Measurements from ENCODE around the gene MAPKAP1.

MAPKAP1 gene

DNA sequence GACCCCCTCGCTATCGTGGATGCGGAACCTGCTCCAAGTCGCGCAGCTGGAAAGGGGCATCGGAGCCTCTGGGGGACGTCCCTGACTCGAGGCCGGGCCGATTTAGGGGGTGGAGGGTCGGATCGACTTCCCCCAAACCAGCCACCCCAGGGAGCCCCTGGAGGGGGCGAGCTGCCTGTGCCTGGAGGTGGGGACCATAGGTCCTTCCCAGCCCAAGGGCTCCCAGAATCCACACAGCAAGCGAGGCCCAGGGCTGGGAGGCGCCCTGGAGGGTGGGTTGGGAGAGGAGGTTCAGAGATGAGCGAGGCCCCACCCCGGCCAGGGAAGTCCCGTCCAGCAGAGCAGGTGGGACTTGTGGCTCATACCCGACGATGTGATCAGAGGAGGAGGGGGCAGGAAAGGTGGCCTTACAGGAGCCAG lies 297.8 kb downstream of the MAPKAP1 start:
- TF ChIP-seq, protein P1, sequence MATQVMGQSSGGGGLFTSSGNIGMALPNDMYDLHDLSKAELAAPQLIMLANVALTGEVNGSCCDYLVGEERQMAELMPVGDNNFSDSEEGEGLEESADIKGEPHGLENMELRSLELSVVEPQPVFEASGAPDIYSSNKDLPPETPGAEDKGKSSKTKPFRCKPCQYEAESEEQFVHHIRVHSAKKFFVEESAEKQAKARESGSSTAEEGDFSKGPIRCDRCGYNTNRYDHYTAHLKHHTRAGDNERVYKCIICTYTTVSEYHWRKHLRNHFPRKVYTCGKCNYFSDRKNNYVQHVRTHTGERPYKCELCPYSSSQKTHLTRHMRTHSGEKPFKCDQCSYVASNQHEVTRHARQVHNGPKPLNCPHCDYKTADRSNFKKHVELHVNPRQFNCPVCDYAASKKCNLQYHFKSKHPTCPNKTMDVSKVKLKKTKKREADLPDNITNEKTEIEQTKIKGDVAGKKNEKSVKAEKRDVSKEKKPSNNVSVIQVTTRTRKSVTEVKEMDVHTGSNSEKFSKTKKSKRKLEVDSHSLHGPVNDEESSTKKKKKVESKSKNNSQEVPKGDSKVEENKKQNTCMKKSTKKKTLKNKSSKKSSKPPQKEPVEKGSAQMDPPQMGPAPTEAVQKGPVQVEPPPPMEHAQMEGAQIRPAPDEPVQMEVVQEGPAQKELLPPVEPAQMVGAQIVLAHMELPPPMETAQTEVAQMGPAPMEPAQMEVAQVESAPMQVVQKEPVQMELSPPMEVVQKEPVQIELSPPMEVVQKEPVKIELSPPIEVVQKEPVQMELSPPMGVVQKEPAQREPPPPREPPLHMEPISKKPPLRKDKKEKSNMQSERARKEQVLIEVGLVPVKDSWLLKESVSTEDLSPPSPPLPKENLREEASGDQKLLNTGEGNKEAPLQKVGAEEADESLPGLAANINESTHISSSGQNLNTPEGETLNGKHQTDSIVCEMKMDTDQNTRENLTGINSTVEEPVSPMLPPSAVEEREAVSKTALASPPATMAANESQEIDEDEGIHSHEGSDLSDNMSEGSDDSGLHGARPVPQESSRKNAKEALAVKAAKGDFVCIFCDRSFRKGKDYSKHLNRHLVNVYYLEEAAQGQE (IDR thresholded peaks at IDR 0.05; ENCODE audit: insufficient read depth in 1 of 2, low read depth in 2 of 2, low read length in 2 of 2), result no peak
- no peak for TF ChIP-seq FOXP2 (optimal IDR thresholded peaks at IDR 0.05; ENCODE audit: borderline replicate concordance, extremely low read depth, extremely low read length, insufficient read depth)
- no peak for TF ChIP-seq POLR2AphosphoS5 (IDR thresholded peaks at IDR 0.05; ENCODE audit: low read depth, low read length)
- TF ChIP-seq TAF1 (IDR thresholded peaks at IDR 0.05; ENCODE audit: borderline replicate concordance, insufficient read depth, low read length), result no peak
- TF ChIP-seq SIN3A (IDR thresholded peaks at IDR 0.05; ENCODE audit: borderline replicate concordance, insufficient read depth, low read length), result no peak

- no peak for TF ChIP-seq FOXP2 (optimal IDR thresholded peaks at IDR 0.05; ENCODE audit: borderline replicate concordance, extremely low read depth, extremely low read length, insufficient read depth)
- no peak for TF ChIP-seq POLR2AphosphoS5 (IDR thresholded peaks at IDR 0.05; ENCODE audit: low read depth, low read length)
Measured at GRCh38 chr9:125407974-125408900, 298.8 kb downstream of the MAPKAP1 start.

- TF ChIP-seq SIN3A (IDR thresholded peaks at IDR 0.05; ENCODE audit: borderline replicate concordance, insufficient read depth, low read length) (no peak), TAF1 (IDR thresholded peaks at IDR 0.05; ENCODE audit: borderline replicate concordance, insufficient read depth, low read length) (no peak), POLR2AphosphoS5 (IDR thresholded peaks at IDR 0.05; ENCODE audit: low read depth, low read length) (no peak), FOXP2 (optimal IDR thresholded peaks at IDR 0.05; ENCODE audit: borderline replicate concordance, extremely low read depth, extremely low read length, insufficient read depth) (no peak)
- TF ChIP-seq, protein P1 (IDR thresholded peaks at IDR 0.05; ENCODE audit: insufficient read depth in 1 of 2, low read depth in 2 of 2, low read length in 2 of 2), result no peak
Measured at GRCh38 chr9:125407432-125407973, 299.5 kb downstream of the MAPKAP1 start.

DNA sequence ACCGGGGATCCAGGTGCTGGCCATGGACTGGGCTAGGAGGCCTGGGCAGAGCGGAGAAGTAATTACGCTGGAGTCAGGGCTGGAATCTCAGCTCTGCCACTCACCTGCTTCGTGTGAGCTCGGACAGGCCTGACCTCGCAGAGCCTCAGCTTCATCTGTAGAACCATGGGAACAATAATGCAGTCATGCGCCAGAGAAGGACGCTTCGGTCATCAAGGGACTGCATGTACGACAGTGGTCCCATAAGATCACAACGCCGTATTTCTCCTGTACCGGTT lies 300.3 kb downstream of the MAPKAP1 start:
- TF ChIP-seq SIN3A (IDR thresholded peaks at IDR 0.05; ENCODE audit: borderline replicate concordance, insufficient read depth, low read length) (no peak), TAF1 (IDR thresholded peaks at IDR 0.05; ENCODE audit: borderline replicate concordance, insufficient read depth, low read length) (no peak), POLR2AphosphoS5 (IDR thresholded peaks at IDR 0.05; ENCODE audit: low read depth, low read length) (no peak), FOXP2 (optimal IDR thresholded peaks at IDR 0.05; ENCODE audit: borderline replicate concordance, extremely low read depth, extremely low read length, insufficient read depth) (no peak)
- TF ChIP-seq, protein P1 (IDR thresholded peaks at IDR 0.05; ENCODE audit: insufficient read depth in 1 of 2, low read depth in 2 of 2, low read length in 2 of 2), result no peak

DNA sequence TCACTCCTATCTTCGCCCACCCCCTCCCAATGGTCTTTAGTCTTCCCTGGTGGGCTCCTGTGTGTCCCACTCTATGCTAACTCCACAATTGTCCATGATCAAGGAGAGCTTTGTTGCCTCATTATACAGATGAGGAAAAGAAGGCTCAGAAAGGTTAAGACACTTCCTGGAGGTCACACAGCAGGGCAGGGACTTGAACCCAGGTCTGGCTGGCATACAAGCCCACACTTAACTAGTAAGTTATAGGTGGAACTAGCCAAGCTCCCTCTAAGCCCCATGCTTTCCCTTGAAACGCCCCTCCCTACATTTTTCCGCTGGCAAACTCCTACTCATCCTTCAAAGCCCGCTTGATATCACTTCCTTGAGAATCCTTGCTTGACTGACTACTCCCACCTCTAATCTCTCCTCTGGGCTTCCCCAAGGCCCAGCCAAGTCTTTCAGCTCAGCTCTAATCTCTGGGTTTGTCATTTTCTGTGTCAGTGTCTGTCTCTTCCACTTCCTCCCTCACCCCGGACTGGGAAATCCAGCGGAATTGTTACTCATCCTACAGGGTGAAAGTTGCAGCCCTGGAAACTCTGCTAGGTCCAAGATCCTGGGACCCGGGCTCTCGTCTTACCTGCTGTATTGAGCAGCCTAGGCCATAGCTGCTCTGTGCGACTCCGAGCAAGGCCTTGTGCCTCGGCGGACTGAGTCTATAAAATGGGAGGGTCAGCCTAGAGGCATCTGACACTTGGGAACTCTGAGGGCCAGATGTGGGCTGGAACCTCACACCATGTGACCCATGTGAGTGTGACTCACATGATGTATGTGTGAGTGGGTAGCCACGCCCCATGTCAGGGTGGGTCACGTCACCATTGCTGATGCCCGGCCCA lies 300.8 kb downstream of the MAPKAP1 start:
- peak; percentile 41; the same call in 1 of the 2 replicates for TF ChIP-seq TAF1 (IDR thresholded peaks at IDR 0.05; ENCODE audit: borderline replicate concordance, insufficient read depth, low read length)
- TF ChIP-seq SIN3A (IDR thresholded peaks at IDR 0.05; ENCODE audit: borderline replicate concordance, insufficient read depth, low read length), result peak; percentile 51; the same call in 1 of the 2 replicates
- no peak for TF ChIP-seq FOXP2 (optimal IDR thresholded peaks at IDR 0.05; ENCODE audit: borderline replicate concordance, extremely low read depth, extremely low read length, insufficient read depth)
- TF ChIP-seq, protein P1 (IDR thresholded peaks at IDR 0.05; ENCODE audit: insufficient read depth in 1 of 2, low read depth in 2 of 2, low read length in 2 of 2), result 0 out of 4 replicates have a peak, but pooled peaks of 1 of the 2 experiments have one; percentile 49
- TF ChIP-seq POLR2AphosphoS5 (IDR thresholded peaks at IDR 0.05; ENCODE audit: low read depth, low read length), result no peak
